BE2C (cell line): Measurements from ENCODE around the gene AHRR.

Experiments used
- DNase-seq: peaks from one replicate; pipeline ENCODE4 v3.0.0-alpha.2; 2020
- H3K27me3 ChIP-seq: fragments of 250-450 bp; sonication (Bioruptor Pico); 2 replicates; pipeline ENCODE4 v1.5.1; 2020; ENCODE audit warnings: mild to moderate bottlenecking
- H3K36me3 ChIP-seq: fragments of 250-450 bp; sonication (Bioruptor Pico); 2 replicates; pipeline ENCODE4 v1.5.1; 2020; ENCODE audit warnings: mild to moderate bottlenecking
- H3K4me1 ChIP-seq: fragments of 250-450 bp; sonication (Bioruptor Pico); 2 replicates; pipeline ENCODE4 v1.5.1; 2020
- H3K4me3 ChIP-seq: 2 replicates; pipeline ENCODE4 v1.5.1; 2011; ENCODE audit warnings: low read depth, low read length
- H3K9me3 ChIP-seq: fragments of 250-450 bp; sonication (Bioruptor Pico); 2 replicates; pipeline ENCODE4 v1.5.1; 2020
- TF ChIP-seq, protein P1 (sequence below): IDR thresholded peaks from 2 replicates; pipeline ENCODE4 v1.5.1; 2012; ENCODE audit warnings: mild to moderate bottlenecking, low read depth, low read length

Gene AHRR

DNA sequence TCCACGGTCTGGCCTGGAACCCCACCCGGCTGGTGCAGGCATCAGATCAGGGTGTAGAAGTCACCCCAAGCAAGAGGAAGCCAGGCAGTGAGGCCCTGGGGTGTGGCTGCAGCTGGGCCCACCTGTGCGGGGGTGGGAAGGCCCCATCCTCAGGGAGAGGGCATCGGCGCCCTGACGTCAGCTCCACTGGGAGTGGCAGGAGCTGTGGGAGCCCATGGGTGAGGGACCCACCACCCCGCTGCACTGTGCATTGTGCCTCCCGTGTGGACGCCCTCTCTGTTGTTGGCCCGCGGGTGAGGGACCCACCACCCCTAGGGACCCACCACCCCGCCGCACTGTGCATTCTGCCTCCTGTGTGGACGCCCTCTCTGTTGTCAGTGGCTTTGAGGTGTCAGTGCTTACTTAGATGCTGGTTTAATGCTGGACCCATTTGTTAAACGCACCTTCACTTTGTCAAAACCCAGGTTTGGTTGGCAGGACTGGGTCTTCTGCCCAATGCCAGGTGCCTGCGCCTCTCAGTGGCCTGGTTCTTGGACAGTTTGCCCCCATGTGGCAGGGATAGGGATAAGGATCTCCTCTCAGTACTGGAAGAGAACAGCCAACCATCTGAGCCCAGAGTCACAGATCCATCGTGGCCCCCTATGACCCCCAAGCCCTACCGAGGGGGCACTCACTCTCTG lies 114.6 kb downstream of the AHRR start:
- Histone ChIP-seq H3K36me3 (no peaks in the 10 kb centered on the region), H3K27me3 (no peaks in the 10 kb centered on the region), H3K9me3 (no peaks in the 10 kb centered on the region), H3K4me3 (no peak overlapping the region), H3K4me1 (no peaks in the 10 kb centered on the region)
- TF ChIP-seq, protein P1, sequence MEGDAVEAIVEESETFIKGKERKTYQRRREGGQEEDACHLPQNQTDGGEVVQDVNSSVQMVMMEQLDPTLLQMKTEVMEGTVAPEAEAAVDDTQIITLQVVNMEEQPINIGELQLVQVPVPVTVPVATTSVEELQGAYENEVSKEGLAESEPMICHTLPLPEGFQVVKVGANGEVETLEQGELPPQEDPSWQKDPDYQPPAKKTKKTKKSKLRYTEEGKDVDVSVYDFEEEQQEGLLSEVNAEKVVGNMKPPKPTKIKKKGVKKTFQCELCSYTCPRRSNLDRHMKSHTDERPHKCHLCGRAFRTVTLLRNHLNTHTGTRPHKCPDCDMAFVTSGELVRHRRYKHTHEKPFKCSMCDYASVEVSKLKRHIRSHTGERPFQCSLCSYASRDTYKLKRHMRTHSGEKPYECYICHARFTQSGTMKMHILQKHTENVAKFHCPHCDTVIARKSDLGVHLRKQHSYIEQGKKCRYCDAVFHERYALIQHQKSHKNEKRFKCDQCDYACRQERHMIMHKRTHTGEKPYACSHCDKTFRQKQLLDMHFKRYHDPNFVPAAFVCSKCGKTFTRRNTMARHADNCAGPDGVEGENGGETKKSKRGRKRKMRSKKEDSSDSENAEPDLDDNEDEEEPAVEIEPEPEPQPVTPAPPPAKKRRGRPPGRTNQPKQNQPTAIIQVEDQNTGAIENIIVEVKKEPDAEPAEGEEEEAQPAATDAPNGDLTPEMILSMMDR, result peak; percentile 37
- DNase-seq, result no peak

DNA sequence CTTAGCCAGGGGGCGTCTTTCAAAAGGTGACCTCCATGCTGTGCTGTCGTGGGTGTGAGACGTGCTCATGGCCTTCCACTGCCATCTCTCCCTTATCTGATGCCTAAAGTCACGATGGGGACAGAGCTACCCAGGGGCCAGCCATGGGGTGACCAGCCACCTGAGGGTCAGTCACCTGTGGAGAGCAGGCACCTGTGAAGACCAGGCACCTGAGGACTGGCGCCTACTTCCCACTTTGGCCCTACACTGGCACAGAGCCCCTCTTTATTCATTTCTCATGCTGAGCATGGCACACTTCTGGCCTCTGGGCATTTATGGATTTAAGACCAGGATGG lies 115.1 kb downstream of the AHRR start:
- H3K9me3 ChIP-seq, result no peaks in the 10 kb centered on the region
- H3K27me3 ChIP-seq, result no peaks in the 10 kb centered on the region
- H3K4me1 ChIP-seq, result no peaks in the 10 kb centered on the region
- DNase-seq, result no peak
- TF ChIP-seq, protein P1, result no peak
- H3K36me3 ChIP-seq, result no peaks in the 10 kb centered on the region
- H3K4me3 ChIP-seq, result no peak overlapping the region

DNA sequence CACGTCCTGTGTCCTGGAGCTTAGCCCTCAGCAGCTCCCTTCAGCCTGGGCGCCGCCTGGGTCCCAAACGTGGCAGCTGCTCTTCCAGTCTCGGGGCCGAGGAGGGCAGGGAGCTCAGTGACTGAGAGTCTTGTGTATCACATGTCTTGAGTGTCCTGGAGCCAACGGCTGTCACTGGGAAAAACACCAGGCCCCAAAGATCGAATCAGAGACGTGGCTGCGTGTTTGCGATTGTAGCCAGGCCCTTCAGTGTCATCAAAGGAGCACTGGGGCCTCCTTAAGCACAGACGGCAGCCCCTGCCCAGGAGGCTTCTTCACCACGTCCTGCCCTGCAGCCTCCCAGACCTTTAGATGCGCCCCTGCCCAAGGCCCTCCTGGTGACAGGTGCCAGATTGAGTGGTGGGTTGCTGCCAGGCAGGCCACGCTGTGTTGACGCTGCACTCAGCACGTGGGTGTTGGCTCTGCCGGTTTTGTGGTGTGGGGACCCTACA lies 115.8 kb downstream of the AHRR start:
- Histone ChIP-seq H3K9me3 (no peaks in the 10 kb centered on the region), H3K36me3 (no peaks in the 10 kb centered on the region), H3K4me3 (no peak overlapping the region), H3K27me3 (no peaks in the 10 kb centered on the region), H3K4me1 (no peaks in the 10 kb centered on the region)
- TF ChIP-seq, protein P1, result no peak
- no peak for DNase-seq

DNA sequence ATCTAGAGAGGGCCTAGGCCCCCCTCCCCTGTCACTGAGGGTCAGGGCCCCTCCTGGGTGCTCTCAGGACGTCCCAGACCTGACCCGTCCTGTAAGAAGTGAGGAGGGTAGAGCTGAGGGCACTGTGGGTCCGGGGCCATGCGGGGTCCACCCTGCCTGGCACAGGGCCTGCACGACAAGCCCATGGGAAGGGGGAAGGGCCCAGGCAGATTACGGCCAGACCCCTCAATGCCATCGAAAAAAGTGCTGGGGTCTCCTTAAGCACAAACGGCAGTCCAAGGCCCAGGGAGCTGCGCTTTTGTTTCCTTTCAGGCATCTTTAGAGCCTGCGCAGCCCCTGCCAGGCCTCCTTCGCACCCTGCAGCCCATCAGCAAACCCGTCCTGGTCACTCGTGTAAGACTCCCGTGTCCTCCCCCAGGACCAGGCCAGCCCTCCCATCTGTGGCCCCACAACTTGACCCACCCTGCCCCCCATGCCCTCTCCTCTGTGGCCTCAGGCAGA lies 117.0 kb downstream of the AHRR start:
- TF ChIP-seq, protein P1, result no peak
- Histone ChIP-seq H3K27me3 (no peaks in the 10 kb centered on the region), H3K36me3 (no peaks in the 10 kb centered on the region), H3K4me1 (no peaks in the 10 kb centered on the region), H3K4me3 (no peak overlapping the region), H3K9me3 (no peaks in the 10 kb centered on the region)
- no peak for DNase-seq

DNA sequence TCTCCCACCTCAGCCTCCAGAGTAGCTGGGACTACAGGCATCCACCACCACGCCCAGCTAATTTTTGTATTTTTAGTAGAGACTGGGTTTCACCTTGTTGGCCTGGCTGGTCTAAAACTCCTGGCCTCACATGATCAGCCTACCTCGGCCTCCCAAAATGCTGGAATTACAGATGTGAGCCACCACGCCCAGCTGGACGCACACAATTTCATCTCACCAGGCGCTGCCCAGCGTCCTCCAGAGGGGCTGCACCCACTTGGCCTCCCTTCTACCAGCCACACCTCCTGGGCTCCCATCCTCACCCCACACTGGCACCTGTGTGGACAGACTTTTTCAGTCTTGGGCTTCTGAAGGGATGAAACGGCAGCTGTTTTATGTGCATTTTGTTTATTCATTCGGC lies 117.7 kb downstream of the AHRR start:
- TF ChIP-seq, protein P1, result no peak
- Histone ChIP-seq H3K27me3 (no peaks in the 10 kb centered on the region), H3K4me3 (no peak overlapping the region), H3K36me3 (no peaks in the 10 kb centered on the region), H3K9me3 (no peaks in the 10 kb centered on the region), H3K4me1 (peaks cover 2% of the 10 kb centered on the region; the same call in 1 of the 2 replicates)
- DNase-seq, result no peak

DNA sequence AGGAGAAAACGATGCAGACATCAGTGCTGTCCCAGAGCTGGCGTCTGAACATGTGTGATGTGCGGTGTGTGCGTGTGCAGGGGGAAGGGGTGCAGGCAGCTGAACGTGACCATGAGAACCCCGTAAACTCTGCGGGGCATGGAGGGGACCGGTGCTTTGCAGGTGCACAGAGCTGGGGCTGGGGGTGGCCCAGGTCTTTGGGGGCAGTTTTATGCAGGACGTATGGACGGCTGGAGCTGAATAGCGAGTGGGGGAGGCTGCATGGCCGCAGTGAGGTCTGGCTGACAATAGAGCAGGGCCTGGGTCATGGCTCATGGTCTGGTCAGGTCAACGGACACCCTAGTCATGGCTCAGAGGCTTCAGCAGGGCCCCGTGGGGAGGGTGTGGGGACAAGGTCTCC lies 118.1 kb downstream of the AHRR start:
- Histone ChIP-seq H3K4me1 (peaks cover 2% of the 10 kb centered on the region; the same call in 1 of the 2 replicates), H3K4me3 (no peak overlapping the region), H3K27me3 (no peaks in the 10 kb centered on the region), H3K9me3 (no peaks in the 10 kb centered on the region), H3K36me3 (no peaks in the 10 kb centered on the region)
- DNase-seq, result no peak
- TF ChIP-seq, protein P1, result no peak
